GM18498 (cell line): ENCODE results near the gene BCO2.

Experiments used
- ATAC-seq: cut with Tn5 transposase; IDR thresholded peaks from one replicate; pipeline ENCODE4 v1.9.1; 2021; ENCODE audit warnings: mild to moderate bottlenecking, moderate library complexity; ENCODE audit not compliant: unreplicated experiment

Gene BCO2

DNA sequence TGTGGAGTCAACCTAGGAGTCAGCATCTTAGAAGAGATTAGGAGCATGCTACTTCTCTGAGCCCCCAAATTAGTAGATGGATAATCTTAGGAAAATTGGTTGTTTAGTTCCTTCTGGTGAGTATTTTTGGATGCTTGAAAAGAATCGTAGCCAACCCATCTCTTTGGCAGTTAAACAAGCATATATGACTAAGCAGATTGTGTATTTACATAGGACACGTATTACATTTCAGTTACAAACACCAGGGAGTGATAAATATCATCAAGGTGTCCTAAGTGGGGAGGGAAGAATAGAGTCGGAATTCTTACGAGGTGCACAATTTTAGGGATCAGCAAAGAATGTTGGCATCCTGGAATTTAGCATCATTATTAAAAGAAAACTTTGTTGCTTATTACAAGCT, 71.9 kb downstream of the BCO2 start:
- no peak for ATAC-seq

DNA sequence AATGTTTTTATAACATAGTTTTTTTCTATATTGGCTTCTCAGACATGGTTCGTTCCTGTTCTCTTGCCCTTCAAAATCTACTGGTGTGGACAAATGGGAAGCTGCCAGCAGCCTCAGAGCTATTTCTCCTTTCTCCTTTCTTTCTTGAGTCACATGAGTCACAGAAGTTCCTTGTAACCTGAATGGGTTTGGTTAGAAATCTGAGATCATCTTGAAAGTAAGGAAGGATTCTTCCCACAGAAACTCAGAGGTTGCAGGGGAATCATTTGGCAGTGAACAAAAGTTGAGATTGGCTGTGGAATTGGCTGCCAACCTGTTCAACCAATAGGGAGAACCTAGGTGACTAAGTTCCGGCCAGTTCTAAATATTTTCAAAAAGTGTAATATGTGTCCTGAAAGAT, 72.9 kb downstream of the BCO2 start:
- no peak for ATAC-seq

DNA sequence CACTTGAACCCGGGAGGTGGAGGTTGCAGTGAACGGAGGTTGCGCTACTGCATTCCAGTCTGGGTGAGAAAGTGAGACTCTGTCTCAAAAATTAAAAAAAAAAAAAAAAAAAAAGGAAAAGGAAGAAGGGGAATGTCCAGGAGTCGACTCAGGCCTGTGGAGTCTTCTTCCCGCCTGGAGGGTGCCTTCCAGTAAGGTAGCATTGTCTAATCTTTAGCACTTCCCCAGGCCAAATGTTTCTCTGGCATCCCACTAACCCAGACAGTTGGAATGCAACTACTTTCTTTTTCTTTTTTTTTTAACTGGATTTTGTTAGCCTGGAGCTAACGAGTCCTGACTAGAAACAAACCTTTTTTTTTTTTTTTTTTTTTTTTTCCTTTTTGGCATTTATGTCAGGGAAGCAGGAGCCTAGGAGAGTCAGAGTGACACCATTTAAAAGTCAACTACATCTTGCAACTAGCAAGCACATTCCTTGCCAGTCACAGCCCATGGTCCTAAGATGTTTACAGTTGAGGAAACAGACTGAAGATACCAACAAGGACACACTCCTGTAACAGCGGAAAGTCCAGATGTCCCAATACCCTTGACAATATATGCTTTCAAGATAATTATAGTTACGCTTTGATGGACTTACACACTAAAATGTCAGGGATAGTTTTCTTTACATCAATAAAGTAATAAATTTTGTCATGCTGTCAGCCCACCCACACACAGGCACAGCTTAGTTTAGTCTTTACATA, 74.7 kb downstream of the BCO2 start:
- no peak for ATAC-seq

DNA sequence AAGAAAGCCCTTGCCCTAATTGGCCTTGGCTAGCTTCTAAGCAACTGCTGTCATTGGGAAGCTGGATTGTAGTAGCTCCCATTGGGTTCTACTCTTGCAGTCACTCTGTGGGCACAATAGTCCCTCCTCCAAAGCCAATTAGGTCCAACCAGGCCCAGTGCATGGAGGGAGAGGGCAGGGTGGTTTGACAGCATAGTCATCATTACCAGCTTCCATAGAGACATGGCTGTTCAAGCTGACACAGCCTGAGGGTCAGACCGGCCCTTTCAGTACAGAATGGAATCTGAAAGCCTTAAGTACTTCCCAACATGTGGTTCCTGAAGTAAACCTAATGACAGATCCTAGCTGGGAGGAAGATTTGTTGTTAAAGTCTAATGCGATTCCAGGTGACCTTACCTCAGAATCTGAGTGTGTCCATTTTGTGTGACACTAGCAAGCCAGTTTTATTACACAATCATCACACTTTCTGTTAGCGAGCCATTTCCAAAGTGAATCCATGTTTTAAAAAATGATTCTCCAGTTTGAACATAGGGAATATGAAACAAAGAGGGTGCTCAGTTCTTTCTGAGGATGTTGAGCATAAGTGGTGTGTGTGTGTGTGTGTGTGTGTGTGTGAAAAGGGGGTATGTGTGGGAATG, 78.4 kb downstream of the BCO2 start:
- no peak for ATAC-seq

DNA sequence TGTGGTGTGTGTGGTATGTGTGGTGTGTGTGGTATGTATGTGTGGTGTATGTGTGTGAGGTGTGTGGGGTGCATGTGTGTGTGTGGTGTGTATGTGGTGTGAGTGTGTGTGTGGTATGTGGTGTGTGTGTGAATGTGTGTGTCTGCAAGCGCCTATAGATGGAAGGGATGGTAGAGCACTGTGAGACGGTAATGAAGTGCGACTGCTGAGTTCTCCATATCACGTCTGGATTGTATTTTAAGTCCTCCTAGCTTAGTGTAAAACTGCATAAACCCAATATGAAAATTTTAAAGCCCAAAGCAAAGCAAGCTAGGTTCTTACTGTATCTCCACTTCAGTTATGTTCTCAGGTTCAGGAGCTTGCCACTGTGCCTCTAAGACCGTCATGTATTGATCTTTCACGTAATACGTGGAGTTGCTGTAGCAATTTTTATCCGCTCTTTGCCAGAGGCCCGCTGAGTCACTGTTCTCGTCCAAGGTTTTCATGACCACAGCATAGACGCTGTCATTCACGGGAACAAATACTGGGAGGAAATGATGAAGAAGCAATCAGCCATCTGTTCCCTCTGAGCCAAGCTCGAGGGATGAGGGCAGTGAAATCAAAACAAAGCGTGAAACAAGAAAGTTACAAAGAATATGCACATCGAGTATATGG, 79.9 kb downstream of the BCO2 start:
- no peak for ATAC-seq

DNA sequence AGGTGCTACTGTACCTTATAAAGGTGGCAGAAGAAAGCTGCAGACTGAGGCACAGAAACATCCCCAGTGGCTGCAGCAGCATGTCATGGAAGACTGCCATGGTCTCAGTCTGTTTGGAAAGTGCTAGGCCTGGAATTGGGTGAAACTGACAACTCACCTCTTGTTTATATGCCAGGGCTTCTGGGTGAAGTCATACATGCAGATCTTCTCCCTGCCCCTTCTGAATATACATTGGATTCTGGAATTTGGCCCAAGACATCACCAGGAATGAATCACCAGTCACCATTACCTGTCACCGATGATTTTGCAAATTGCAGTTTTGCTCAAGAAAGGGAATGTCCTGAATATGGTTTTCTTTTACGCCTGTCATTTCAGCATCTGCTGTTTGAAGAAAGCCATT, 85.2 kb downstream of the BCO2 start, which contains the start of gene PLET1:
PLET1 (minus strand) TSS at position 371 of the 400 bp plus-strand sequence; CDS start at position 100, 271 bp downstream.
- ATAC-seq: no peak

DNA sequence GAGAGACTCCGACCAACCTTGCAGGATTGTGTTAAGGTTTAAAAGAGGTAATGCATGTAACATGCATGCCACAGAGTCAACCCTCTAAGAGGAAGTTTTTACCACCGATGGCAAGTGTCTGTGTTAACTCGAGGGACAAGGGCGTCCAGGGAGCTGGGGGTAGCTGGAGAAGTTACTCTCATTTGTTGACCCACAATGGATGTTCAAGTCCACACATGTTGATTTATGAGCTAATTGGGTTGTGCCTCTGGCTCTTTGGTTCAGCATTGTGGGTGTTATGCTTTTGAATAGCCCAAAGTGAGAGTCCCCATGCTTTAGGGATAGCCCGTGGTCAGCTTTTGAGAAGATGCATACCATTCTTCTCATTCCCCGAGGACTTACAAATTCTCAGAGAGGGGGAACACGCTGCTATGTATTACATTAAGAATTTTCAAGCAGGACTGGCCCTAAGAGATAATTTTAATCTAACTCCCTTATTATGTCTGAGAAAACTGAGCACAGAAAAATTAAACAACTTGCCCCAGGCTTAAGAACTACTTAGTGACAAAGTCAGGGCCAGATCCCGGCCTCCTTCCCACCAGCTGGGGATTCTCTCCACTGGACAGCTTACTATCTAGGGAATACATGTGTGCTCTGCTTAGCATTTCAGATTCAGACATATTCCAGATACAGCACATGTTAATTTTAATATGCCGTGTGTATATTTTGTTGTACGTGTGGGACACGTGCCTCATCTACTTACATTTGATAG, 90.5 kb downstream of the BCO2 start:
- ATAC-seq: no peak

DNA sequence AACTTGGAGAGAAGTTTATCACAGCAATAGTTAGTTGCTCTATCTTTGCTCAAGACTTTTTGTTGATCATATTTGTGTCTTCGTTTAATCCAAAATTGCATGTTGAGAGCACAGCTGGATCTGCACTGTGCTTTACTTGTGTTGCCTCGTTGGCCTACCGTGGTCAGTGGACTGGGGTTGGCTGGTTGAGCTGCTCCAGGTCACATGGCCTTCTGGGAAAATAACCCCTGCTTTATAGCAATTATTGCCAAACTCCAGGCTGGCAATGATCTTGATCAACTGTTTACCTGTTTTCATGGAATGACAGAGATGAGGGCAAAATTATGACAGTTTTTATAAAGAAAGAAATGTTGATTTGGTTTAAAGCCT, 91.1 kb downstream of the BCO2 start:
- ATAC-seq: no peak

DNA sequence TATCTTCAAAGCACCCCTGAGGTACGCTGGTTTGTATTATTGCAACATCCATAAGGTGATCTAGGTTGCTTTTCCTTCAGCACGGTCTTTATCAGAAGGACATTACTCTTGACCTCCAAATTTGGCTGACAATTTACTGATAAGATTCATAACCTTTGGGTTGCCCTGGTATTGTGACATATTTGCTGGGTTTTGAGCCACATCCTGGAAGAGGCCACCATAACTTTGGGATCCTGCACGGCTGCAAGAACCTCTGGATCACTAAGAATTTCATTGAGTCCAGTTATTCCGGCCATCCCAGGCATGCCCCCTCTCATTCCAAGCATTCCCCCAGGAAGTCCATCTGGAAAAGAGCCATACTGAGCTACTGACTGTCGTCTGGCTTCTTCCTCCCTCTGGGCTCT, 91.9 kb downstream of the BCO2 start:
- no peak for ATAC-seq

DNA sequence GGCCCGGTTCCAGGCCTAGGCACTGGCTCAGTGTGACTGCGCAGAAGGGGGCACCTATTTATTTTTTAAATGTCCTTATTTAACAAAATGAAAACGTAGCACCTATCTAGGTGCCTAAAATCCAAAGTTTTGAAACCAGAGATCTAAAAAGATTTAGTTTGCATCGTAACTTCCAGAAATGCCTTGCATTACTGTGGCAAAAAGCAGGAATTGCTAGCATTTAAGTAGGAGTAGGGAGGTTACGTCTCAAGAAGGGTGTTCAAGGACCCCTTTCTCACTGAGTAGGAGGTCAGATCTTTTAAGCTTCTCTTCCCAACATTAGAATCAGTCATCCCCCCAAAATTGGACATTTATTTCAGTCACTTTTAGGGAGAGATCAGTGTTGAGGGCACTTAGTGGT, 93.1 kb downstream of the BCO2 start:
- no peak for ATAC-seq
